ENCODE measurements around the gene CNR1. TPM values are rescaled to one million over a fixed set of nuclear protein-coding genes. Genes with fewer than 3 reads are reported as not detected.

CNR1 gene
- total RNA-seq, 1 donor, result not detected

DNA sequence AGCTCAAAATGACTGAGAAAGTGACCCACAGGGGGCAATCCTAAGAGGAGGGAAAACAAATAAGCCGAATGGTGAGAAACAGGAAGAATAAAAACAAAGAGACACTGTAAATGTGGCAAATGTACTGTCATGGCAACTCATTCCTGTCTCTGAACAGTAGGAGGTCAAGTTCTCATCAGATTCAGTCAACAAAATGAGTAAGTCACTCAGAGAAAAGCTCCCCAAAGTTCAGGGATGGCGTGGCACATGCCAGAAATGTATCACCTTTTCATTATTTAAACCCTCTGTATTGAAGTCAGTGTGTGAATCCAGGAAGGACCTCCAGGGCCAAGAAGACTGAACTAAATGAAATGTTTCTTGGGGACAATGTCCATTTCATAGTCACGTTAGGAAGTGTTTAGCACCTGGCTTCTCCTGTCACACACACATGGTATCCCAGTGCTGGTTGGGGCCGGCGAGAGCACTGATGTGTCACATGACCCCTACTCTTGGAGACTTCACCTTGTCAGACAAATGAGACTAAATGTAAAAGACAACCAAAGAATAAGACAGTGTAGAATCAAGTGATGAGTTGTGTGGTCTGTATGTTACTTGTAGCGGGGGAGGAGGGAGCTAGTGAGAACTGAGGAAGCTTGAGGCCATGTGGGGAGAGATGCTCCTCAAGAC, 20.7 kb downstream of the CNR1 start:
- no peak overlapping the region for H3K4me3 ChIP-seq (ENCODE audit: low read depth, low read length)
- no peak for DNase-seq (ENCODE audit: low read depth)
- TF ChIP-seq, protein P1, sequence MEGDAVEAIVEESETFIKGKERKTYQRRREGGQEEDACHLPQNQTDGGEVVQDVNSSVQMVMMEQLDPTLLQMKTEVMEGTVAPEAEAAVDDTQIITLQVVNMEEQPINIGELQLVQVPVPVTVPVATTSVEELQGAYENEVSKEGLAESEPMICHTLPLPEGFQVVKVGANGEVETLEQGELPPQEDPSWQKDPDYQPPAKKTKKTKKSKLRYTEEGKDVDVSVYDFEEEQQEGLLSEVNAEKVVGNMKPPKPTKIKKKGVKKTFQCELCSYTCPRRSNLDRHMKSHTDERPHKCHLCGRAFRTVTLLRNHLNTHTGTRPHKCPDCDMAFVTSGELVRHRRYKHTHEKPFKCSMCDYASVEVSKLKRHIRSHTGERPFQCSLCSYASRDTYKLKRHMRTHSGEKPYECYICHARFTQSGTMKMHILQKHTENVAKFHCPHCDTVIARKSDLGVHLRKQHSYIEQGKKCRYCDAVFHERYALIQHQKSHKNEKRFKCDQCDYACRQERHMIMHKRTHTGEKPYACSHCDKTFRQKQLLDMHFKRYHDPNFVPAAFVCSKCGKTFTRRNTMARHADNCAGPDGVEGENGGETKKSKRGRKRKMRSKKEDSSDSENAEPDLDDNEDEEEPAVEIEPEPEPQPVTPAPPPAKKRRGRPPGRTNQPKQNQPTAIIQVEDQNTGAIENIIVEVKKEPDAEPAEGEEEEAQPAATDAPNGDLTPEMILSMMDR (IDR thresholded peaks at IDR 0.05; ENCODE audit: insufficient read depth, low read length), result no peak

DNA sequence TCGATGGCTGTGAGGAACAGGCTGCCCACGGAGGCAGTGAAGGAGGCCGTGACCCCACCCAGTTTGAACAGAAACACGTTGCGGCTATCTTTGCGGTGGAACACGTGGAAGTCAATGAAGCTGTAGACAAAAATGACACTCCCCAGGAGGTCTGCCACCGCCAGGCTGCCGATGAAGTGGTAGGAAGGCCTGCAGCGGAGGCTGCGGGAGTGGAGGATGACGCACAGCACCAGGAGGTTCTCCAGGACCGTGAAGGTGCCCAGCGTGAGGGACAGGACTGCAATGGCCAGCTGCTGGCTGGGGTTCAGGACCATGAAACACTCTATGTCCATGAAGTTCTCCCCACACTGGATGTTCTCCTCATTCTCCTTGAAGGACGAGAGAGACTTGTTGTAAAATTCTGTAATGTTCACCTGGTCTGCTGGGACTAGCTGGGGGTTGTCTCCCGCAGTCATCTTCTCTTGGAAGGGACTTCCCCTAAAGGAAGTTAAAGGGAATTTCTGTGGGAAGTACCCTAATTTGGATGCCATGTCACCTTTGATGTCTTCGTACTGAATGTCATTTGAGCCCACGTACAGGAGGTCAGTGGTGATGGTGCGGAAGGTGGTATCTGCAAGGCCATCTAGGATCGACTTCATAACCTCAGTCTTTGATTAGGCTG, 21.4 kb downstream of the CNR1 start:
- DNase-seq (ENCODE audit: low read depth), result no peak
- TF ChIP-seq, protein P1 (IDR thresholded peaks at IDR 0.05; ENCODE audit: insufficient read depth, low read length), result no peak
- H3K4me3 ChIP-seq (ENCODE audit: low read depth, low read length), result no peak overlapping the region

DNA sequence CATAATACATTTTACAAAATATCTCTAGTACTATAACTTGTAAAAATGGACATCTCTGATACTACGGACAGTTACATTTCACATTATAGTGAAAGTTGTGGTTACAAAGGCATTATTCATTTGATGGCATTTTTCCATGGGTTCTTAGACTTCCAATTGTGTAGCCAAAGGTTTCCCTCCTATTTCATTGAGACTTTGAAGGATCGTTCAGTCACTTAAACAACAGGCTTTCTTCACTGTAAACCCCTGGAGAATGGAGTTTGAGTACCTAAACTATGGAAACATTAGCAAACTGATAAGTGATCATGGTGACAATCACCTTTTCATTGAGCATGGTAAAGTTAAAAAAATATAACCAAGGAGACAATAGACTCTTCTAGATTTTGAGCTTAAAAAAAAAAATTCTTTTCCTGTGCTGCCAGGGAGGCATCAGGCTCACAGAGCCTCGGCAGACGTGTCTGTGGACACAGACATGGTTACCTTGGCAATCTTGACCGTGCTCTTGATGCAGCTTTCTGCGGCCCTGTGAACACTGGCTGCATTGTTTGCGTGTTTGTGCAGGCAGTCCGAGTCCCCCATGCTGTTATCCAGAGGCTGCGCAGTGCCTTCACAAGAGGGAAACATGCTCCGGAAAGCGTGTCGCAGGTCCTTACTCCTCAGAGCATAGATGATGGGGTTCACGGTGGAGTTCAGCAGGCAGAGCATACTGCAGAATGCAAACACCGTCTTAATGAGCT, 22.6 kb downstream of the CNR1 start:
- no peak for DNase-seq (ENCODE audit: low read depth)
- TF ChIP-seq, protein P1 (IDR thresholded peaks at IDR 0.05; ENCODE audit: insufficient read depth, low read length), result no peak
- no peak overlapping the region for H3K4me3 ChIP-seq (ENCODE audit: low read depth, low read length)

DNA sequence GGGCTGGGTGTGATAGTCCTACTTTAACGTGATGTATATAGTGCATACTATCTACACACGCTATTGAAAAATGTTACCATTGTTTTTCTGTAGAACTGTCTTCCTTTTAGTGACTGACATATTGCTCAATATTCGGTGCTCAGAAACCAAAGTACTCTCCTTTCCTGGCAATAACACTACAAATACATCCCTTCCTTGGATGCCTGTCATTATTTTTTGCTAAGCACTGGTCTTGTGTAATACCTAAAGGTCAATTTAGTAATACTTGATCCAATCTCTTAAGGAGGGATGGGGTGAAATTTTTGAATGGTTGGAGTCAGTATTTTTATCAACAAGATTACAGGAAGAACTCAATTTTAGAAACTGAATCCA, 23.9 kb downstream of the CNR1 start:
- no peak overlapping the region for H3K4me3 ChIP-seq (ENCODE audit: low read depth, low read length)
- no peak for DNase-seq (ENCODE audit: low read depth)
- TF ChIP-seq, protein P1 (IDR thresholded peaks at IDR 0.05; ENCODE audit: insufficient read depth, low read length), result no peak

DNA sequence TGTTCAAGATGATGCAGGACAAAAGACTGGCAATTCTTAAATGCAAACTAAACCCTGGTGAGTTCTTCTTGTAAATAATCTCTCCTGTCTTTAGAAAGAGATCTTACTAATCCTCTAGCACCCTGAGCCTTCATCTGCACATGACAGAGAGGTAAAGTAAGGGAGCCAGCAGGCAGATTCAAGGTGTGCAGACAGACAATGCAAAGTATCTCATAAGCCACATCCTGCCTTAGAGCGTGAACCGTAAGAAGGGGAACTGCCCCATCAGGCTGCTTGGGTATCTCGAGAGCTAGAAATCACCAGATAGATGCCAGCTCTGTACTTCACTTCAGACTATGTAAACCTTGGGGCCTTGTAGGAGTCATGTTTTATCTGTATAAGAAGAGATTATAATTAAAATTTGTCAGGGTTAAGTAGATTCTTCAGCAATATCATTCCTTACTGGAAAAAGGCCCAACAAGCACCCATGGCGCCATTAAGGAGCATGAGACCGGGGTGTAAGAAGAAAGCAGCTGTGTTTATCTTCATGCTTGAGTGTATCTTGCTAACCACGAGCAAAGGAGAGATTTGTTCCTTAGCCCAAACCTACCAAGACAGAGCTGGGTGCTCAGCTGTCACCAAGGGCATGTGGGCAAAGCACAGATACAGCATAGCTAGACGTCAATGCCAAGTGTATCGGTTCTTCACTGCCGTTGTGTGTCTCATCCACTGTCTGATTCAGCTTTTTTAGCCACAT, 24.4 kb downstream of the CNR1 start:
- TF ChIP-seq, protein P1 (IDR thresholded peaks at IDR 0.05; ENCODE audit: insufficient read depth, low read length), result no peak
- no peak for DNase-seq (ENCODE audit: low read depth)

DNA sequence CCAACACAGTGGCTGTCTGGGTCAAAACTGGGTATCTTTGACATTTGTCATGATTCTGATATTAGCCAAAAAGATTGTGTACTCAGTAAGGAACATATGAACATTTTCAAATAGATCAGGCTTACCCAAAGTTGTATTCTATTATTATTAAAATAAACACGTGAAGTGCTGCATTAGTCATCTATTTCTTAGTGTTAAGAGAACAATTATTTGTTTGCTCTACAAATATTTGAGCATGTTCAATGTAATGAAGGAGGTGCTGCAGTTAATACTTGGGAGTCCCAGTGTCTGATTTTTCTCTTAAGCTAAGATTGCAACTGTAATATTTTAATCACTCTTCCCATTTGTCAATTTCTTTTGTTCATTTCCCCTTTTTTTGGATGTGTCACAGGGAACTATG, 28.2 kb downstream of the CNR1 start:
- DNase-seq (ENCODE audit: low read depth), result no peak
- H3K4me3 ChIP-seq (ENCODE audit: low read depth, low read length), result no peak overlapping the region
- TF ChIP-seq, protein P1 (IDR thresholded peaks at IDR 0.05; ENCODE audit: insufficient read depth, low read length), result no peak

More for the DNA sequence above, 24.4 kb downstream of the CNR1 start:
- no peak overlapping the region for H3K4me3 ChIP-seq (ENCODE audit: low read depth, low read length)

All from fibroblast of the aortic adventitia (primary cell).